PC-9 (cell line): ENCODE measurements around the gene ABHD16A. TPM values are rescaled to one million over a fixed set of nuclear protein-coding genes. Genes with fewer than 3 reads are reported as not detected.

Source experiments
- BruUV-seq: library from RNA; stranded (reverse); fragments of 400-500 nt; replicated peaks from 2 replicates; lab custom pipeline; 2021; lab: Mats Ljungman, UMichigan
- CTCF ChIA-PET: fragments of 300-600 bp; sonication (Branson Sonifier 250); formaldehyde crosslinking; loops from one replicate; lab custom pipeline; 2022; ENCODE audit warnings: antibody characterized with exemption; lab: Charles Lee
- POLR2A ChIA-PET: fragments of 300-600 bp; sonication (Branson Sonifier 250); formaldehyde crosslinking; loops from one replicate; lab custom pipeline; 2022; ENCODE audit warnings: antibody characterized with exemption; ENCODE audit not compliant: unreplicated experiment; lab: Charles Lee
- DNase-seq, 2 experiments: peaks; one replicate each; pipeline versions ENCODE4 v3.0.0 to v3.0.0-alpha.2; 2015 to 2022; ENCODE audit warnings: mixed read lengths in 1 of 2
- H2AFZ ChIP-seq: fragments of 200-600 bp; sonication (generic); 2 replicates; pipeline ENCODE4 v1.8.1; 2017; ENCODE audit warnings: antibody characterized with exemption
- H3F3A ChIP-seq: fragments of 200-600 bp; sonication (generic); 2 replicates; pipeline ENCODE4 v1.8.1; 2017; ENCODE audit warnings: antibody characterized with exemption, mild to moderate bottlenecking, low read depth; ENCODE audit not compliant: insufficient read depth
- H3K27ac ChIP-seq: fragments of 200-600 bp; sonication (generic); 2 replicates; pipeline ENCODE4 v1.6.1; 2016; ENCODE audit warnings: mixed run types
- H3K27me3 ChIP-seq: fragments of 200-600 bp; sonication (generic); 2 replicates; pipeline ENCODE4 v1.6.1; 2016; ENCODE audit warnings: low read depth, mixed run types; ENCODE audit not compliant: insufficient read depth
- H3K36me3 ChIP-seq: fragments of 200-600 bp; sonication (generic); 2 replicates; pipeline ENCODE4 v1.6.1; 2016; ENCODE audit warnings: low read depth, mixed run types
- H3K4me1 ChIP-seq: fragments of 200-600 bp; sonication (generic); replicated peaks from 2 replicates; pipeline ENCODE4 v1.6.1; 2016; ENCODE audit warnings: mixed run types; ENCODE audit not compliant: insufficient read depth
- H3K4me2 ChIP-seq: fragments of 200-600 bp; sonication (generic); 2 replicates; pipeline ENCODE4 v1.6.1; 2017; ENCODE audit warnings: mixed run types
- H3K4me3 ChIP-seq: fragments of 200-600 bp; sonication (generic); 2 replicates; pipeline ENCODE4 v1.6.1; 2016; ENCODE audit warnings: mixed run types
- H3K79me2 ChIP-seq: fragments of 200-600 bp; sonication (generic); 2 replicates; pipeline ENCODE4 v1.6.1; 2017; ENCODE audit warnings: low read depth, mixed run types
- H3K9me2 ChIP-seq: fragments of 200-600 bp; sonication (generic); 2 replicates; pipeline ENCODE4 v1.8.1; 2017; ENCODE audit warnings: mild to moderate bottlenecking; ENCODE audit not compliant: insufficient read depth
- H3K9me3 ChIP-seq: fragments of 200-600 bp; sonication (generic); 2 replicates; pipeline ENCODE4 v1.8.1; 2016; ENCODE audit warnings: low read depth; ENCODE audit not compliant: insufficient read depth
- H4K20me1 ChIP-seq: fragments of 200-600 bp; sonication (generic); 2 replicates; pipeline ENCODE4 v1.8.1; 2017; ENCODE audit not compliant: insufficient read depth
- CTCF ChIP-seq: fragments of 200-600 bp; sonication (generic); conservative IDR thresholded peaks from 2 replicates; pipeline ENCODE4 v1.6.1; 2017; ENCODE audit warnings: mixed run types, antibody characterized with exemption, mild to moderate bottlenecking, moderate library complexity
- EZH2 ChIP-seq: fragments of 200-600 bp; sonication (generic); IDR thresholded peaks from 2 replicates; pipeline ENCODE4 v1.8.0; 2017; ENCODE audit warnings: antibody characterized with exemption, low read depth
- intact Hi-C: fragments of 100-400 bp; cut with micrococcal nuclease; formaldehyde crosslinking; loops from one replicate; pipeline ENCODE4 v1.10.0; 2022; ENCODE audit not compliant: unreplicated experiment
- total RNA-seq: library from RNA; stranded (reverse); gene quantifications from 2 replicates; pipeline ENCODE4 v1.2.3, GENCODE V29; 2021

Gene ABHD16A
- total RNA-seq, 1 experiment from 2014 or later = 35.2 TPM

GRCh38 chr6:31707701-31708100, 4.6 kb upstream of the ABHD16A start:
- Histone ChIP-seq H3F3A (no peaks in the 10 kb centered on the region), H3K4me2 (no peak overlapping the region), H3K36me3 (no peaks in the 10 kb centered on the region), H3K4me3 (no peak overlapping the region), H3K27ac (no peak overlapping the region), H3K27me3 (no peaks in the 10 kb centered on the region), H3K79me2 (peaks cover under 1% of the 10 kb centered on the region; the same call in 1 of the 2 replicates), H3K9me2 (no peaks in the 10 kb centered on the region), H4K20me1 (no peaks in the 10 kb centered on the region), H3K4me1 (peaks cover 6% of the 10 kb centered on the region; the same call in 1 of the 2 replicates), H3K9me3 (no peaks in the 10 kb centered on the region), H2AFZ (no peak overlapping the region)
- TF ChIP-seq CTCF (no peak), EZH2 (no peak)
- intact Hi-C loops = no loop called here
- BruUV-seq = no TSS peak
- ChIA-PET CTCF (no interaction called here), POLR2A (no interaction called here)
- DNase-seq = no peak

DNA sequence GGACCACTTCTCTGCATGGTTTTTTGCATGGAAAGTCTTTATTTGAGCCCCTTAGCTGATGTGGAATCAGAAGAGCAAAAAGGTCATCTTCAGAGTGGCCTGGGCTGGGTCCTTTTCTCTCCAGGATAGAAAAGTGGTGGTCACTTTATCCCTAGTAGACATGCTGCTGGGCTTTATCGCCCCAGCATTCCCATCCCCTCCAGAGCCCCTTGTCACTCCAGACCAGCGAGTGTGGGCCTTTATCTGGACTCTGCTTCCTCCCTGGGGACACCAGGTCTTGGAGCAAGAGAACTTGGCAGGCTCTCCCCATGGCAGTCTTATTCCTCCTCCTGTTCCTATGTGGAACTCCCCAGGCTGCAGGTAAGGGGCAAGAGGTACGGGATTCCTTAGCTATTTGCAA, 3.5 kb upstream of the ABHD16A start, which contains the start of gene LY6G6F:
TSS of gene LY6G6F (plus strand) at position 268 of the 400 bp plus-strand sequence. CDS start at position 309, 41 bp downstream.
- BruUV-seq = no TSS peak
- H3K4me1 ChIP-seq = peaks cover 12% of the 10 kb centered on the region
- TF ChIP-seq EZH2 (no peak), CTCF (no peak)
- ChIA-PET POLR2A (interaction anchor here (0.6 kb wide), 1 partner anchor 14 kb away, joined by 3 read pairs; no protein-coding TSS in a partner anchor), CTCF (interaction anchor here (0.6 kb wide), 1 partner anchor 29 kb away, joined by 5 read pairs; no protein-coding TSS in a partner anchor)
- intact Hi-C loops = no loop called here
- H3K27ac ChIP-seq = no peak within 1 kb of the TSS
- H2AFZ ChIP-seq = no peak within 1 kb of the TSS; the same call in 1 of the 2 replicates
- H3K27me3 ChIP-seq = no peaks in the 10 kb centered on the region
- peaks cover 11% of the 10 kb centered on the region for H3K79me2 ChIP-seq
- H3K9me3 ChIP-seq = no peaks in the 10 kb centered on the region
- H3F3A ChIP-seq = no peaks in the 10 kb centered on the region
- H3K36me3 ChIP-seq = no peaks in the 10 kb centered on the region
- no peak within 1 kb of the TSS for H3K4me2 ChIP-seq
- no peaks in the 10 kb centered on the region for H4K20me1 ChIP-seq
- no peaks in the 10 kb centered on the region for H3K9me2 ChIP-seq
- H3K4me3 ChIP-seq = no peak within 1 kb of the TSS
- DNase-seq = no peak

DNA sequence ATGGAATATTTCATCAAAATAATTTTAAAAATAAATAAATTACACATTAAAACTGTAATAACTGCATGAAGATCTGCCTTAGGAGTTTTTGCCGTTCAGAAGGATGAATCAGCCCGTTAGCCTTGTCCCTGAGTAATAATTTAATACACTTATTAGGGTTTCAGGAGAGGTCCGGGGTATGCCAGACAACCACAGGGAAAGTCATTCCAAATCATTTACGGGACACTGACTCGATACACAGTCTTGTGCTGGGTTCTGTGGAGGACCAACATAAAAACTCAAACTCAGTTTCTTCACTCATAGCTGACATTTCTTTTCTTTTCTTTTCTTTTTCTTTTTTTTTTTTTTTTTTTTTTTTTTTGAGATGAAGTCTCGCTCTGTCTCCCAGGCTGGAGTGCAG, 2.8 kb upstream of the ABHD16A start:
- intact Hi-C loops = no loop called here
- Histone ChIP-seq H3F3A (no peaks in the 10 kb centered on the region), H3K79me2 (peaks cover 18% of the 10 kb centered on the region), H3K36me3 (no peaks in the 10 kb centered on the region), H3K4me1 (peaks cover 14% of the 10 kb centered on the region), H3K9me2 (no peaks in the 10 kb centered on the region), H3K27me3 (no peaks in the 10 kb centered on the region), H3K4me3 (no peak overlapping the region), H3K9me3 (no peaks in the 10 kb centered on the region), H3K27ac (no peak overlapping the region), H4K20me1 (no peaks in the 10 kb centered on the region), H2AFZ (no peak overlapping the region), H3K4me2 (no peak overlapping the region)
- ChIA-PET POLR2A (interaction anchor here (0.6 kb wide), 1 partner anchor 10 kb away, joined by 33 read pairs; no protein-coding TSS in a partner anchor), CTCF (interaction anchor here (0.6 kb wide), 1 partner anchor 35 kb away, joined by 7 read pairs; no protein-coding TSS in a partner anchor)
- no peak for DNase-seq
- no peak for TF ChIP-seq CTCF
- no peak for TF ChIP-seq EZH2
- no TSS peak for BruUV-seq
